ENCODE results near the gene MPLKIP. TPM values are rescaled to one million over a fixed set of nuclear protein-coding genes. Genes with fewer than 3 reads are reported as not detected.
"Not testable (repeated sequence)": the region's sequence is repeated elsewhere in the genome, so short reads cannot be mapped to it uniquely, and the experiment has no call there.

Gene MPLKIP
- total RNA-seq, 4 donors from 2014 or later = 19.1 to 27.9 (median 23.8) TPM

GRCh38 chr7:40151504-40151903, 17.1 kb upstream of the MPLKIP start:
- H3K4me3 ChIP-seq = no peak overlapping the region
- intact Hi-C loops (cut with DNase I; ENCODE audit: low total_unique reads) = no loop called here
- no peak overlapping the region for H3K27ac ChIP-seq
- ATAC-seq = no peak
- in situ Hi-C loops (cut with MboI; ENCODE audit: low sequenced_read_pairs in 4 of 4) = no loop called here
- H3K27me3 ChIP-seq = no peaks in the 10 kb centered on the region
- H3K4me1 ChIP-seq = no peaks in the 10 kb centered on the region
- H3K36me3 ChIP-seq = no peaks in the 10 kb centered on the region
- no peak for DNase-seq
- TF ChIP-seq, protein P1, sequence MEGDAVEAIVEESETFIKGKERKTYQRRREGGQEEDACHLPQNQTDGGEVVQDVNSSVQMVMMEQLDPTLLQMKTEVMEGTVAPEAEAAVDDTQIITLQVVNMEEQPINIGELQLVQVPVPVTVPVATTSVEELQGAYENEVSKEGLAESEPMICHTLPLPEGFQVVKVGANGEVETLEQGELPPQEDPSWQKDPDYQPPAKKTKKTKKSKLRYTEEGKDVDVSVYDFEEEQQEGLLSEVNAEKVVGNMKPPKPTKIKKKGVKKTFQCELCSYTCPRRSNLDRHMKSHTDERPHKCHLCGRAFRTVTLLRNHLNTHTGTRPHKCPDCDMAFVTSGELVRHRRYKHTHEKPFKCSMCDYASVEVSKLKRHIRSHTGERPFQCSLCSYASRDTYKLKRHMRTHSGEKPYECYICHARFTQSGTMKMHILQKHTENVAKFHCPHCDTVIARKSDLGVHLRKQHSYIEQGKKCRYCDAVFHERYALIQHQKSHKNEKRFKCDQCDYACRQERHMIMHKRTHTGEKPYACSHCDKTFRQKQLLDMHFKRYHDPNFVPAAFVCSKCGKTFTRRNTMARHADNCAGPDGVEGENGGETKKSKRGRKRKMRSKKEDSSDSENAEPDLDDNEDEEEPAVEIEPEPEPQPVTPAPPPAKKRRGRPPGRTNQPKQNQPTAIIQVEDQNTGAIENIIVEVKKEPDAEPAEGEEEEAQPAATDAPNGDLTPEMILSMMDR (IDR thresholded peaks at IDR 0.05 in 4 of 5, conservative IDR thresholded peaks at IDR 0.05 in 1 of 5) = no peak
- no peak for TF ChIP-seq POLR2A (IDR thresholded peaks at IDR 0.05)
- H3K9me3 ChIP-seq = no peaks in the 10 kb centered on the region

DNA sequence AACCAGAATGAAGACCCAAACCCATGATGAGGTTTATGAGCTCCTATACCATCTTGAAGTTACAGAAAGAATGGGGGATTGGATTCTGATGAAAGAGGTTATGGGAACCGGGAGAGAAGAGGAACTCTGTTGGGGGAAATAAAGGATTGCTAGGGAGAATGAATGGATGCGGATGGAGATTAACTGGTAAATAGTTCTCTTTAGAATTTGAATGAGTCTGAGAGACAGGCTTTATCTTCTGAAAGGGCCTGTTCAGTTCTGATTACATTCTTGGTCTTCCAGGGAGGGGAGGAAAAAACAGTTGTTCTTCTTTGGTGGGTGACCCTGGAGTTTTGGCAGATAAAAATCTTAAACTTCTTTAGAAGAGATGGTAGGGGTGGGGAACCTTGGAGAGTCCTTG, 14.2 kb upstream of the MPLKIP start:
- H3K27ac ChIP-seq = no peak overlapping the region
- in situ Hi-C loops (cut with MboI; ENCODE audit: low sequenced_read_pairs in 4 of 4) (no loop called here), intact Hi-C loops (cut with DNase I; ENCODE audit: low total_unique reads) (no loop called here)
- no peak for TF ChIP-seq POLR2A (IDR thresholded peaks at IDR 0.05)
- TF ChIP-seq, protein P1 (IDR thresholded peaks at IDR 0.05 in 4 of 5, conservative IDR thresholded peaks at IDR 0.05 in 1 of 5) = no peak
- no peaks in the 10 kb centered on the region for H3K9me3 ChIP-seq
- H3K4me1 ChIP-seq = no peaks in the 10 kb centered on the region
- H3K36me3 ChIP-seq = no peaks in the 10 kb centered on the region
- H3K4me3 ChIP-seq = no peak overlapping the region
- no peaks in the 10 kb centered on the region for H3K27me3 ChIP-seq
- ATAC-seq (no peak), DNase-seq (no peak)

DNA sequence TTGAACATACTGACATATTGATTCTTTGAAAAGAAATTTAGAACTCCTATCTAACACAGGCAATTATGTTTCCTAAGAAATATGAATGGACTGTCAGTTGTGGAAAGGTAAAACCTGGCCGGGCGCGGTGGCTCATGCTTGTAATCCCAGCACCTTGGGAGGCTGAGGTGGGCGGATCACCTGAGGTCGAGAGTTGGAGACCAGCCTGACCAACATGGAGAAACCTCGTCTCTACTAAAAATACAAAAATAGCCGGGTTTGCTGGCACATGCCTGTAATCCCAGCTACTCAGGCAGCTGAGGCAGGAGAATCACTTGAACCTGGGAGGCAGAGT, 13.8 kb upstream of the MPLKIP start:
- H3K27me3 ChIP-seq; intact Hi-C loops (cut with DNase I; ENCODE audit: low total_unique reads); H3K4me1 ChIP-seq; DNase-seq; H3K9me3 ChIP-seq; ATAC-seq; H3K27ac ChIP-seq; H3K36me3 ChIP-seq; in situ Hi-C loops (cut with MboI; ENCODE audit: low sequenced_read_pairs in 4 of 4); H3K4me3 ChIP-seq: not testable (repeated sequence)

- H3K4me3 ChIP-seq = no peak overlapping the region
- no peak overlapping the region for H3K27ac ChIP-seq
- H3K36me3 ChIP-seq = no peaks in the 10 kb centered on the region
- no peak for TF ChIP-seq POLR2A (IDR thresholded peaks at IDR 0.05)
- H3K4me1 ChIP-seq = no peaks in the 10 kb centered on the region
- ATAC-seq (no peak), DNase-seq (no peak)
- no peaks in the 10 kb centered on the region for H3K27me3 ChIP-seq
- in situ Hi-C loops (cut with MboI; ENCODE audit: low sequenced_read_pairs in 4 of 4) = no loop called here
- intact Hi-C loops (cut with DNase I; ENCODE audit: low total_unique reads) = no loop called here
- no peaks in the 10 kb centered on the region for H3K9me3 ChIP-seq
These were observed 13.2 kb upstream of the MPLKIP start for GRCh38 chr7:40147371-40148246.

DNA sequence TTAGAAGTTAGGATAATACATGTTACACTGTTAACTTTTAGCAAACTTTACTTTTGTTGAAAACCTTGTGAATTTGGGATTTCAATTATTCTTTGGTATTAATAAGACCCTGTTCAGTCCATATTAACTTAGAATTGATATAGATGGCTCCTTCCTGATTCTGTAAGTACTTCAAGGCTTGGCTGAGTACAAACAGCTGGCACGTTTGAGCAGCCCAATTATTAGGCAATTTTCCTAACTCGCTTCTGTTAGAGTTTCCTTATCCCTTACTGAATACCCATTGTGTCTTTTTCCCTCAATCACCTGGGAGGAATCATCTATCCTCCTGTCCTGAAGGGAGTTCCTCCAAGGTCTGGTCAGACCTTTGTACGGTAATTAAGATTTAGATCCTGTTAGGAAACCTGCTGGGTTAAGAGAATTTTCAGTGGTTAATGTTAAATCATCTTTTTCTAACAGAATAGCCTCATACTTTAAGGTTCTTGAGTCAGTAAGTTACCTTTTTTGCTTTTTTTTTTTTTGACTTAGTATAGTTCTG, 11.2 kb upstream of the MPLKIP start:
- DNase-seq; ATAC-seq; intact Hi-C loops (cut with DNase I; ENCODE audit: low total_unique reads); H3K4me3 ChIP-seq; H3K27me3 ChIP-seq; in situ Hi-C loops (cut with MboI; ENCODE audit: low sequenced_read_pairs in 4 of 4); H3K4me1 ChIP-seq; H3K27ac ChIP-seq; H3K36me3 ChIP-seq; H3K9me3 ChIP-seq: not testable (repeated sequence)

DNA sequence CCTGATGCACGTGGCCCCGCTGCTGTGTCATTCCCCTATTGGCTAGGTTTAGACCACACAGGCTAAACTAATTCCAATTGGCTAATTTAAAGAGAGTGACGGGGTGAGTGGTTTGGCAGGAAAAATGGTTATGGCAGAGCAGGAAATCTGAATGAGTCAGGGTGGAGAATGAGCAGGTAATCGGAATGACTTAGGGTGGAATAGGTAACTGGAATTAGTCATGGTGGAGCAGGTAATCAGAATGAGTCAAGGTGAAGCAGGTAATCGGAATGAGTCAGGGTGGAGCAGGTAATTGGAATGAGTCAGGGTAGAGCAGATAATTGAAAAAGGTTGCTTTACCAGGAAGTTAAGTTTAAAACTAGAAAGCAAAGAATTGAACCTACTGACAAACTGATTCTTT, 7.5 kb upstream of the MPLKIP start:
- H3K36me3 ChIP-seq; H3K27ac ChIP-seq; DNase-seq; intact Hi-C loops (cut with DNase I; ENCODE audit: low total_unique reads); H3K27me3 ChIP-seq; in situ Hi-C loops (cut with MboI; ENCODE audit: low sequenced_read_pairs in 4 of 4); ATAC-seq; H3K4me3 ChIP-seq; H3K9me3 ChIP-seq; H3K4me1 ChIP-seq: not testable (repeated sequence)

DNA sequence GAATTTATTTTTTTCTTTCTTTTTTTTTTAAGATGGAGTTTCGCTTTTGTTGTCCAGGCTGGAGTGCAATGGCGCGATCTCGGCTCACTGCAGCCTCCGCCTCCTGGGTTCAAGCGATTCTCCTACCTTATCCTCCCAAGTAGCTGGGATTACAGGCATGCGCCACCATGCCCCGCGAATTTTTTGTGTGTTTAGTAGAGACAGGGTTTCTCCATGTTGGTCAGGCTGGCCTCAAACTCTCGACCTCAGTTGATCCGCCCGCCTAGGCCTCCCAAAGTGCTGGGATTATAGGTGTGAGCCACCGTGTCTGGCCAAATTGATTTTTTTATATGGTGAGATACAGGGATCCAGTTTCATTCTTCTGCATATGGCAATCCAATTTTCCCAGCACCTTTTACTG, 5.5 kb upstream of the MPLKIP start:
- not testable (repeated sequence) for H3K27ac ChIP-seq, H3K36me3 ChIP-seq, H3K4me3 ChIP-seq, H3K27me3 ChIP-seq, ATAC-seq, H3K4me1 ChIP-seq, H3K9me3 ChIP-seq, DNase-seq
- intact Hi-C loops (cut with DNase I; ENCODE audit: low total_unique reads) = loop anchor here (10.0 kb wide), 1 partner anchor 575 kb away; the partner anchor contains the start of gene YAE1
- in situ Hi-C loops (cut with MboI; ENCODE audit: low sequenced_read_pairs in 4 of 4) = loop anchor here in 1 of 4 donors (10.0 kb wide), 1 partner anchor 245 kb away; no protein-coding TSS in a partner anchor

Data from gastrocnemius medialis (tissue), 4 donors.